NCI-H510A treated with DMSO at 0.1 percent for 48 hours (cell line): ENCODE results near the gene SLC6A16.
"Not testable (repeated sequence)": the region's sequence is repeated elsewhere in the genome, so short reads cannot be mapped to it uniquely, and the experiment has no call there.

ENCODE experiments used
- DNase-seq: peaks from one replicate; lab custom pipeline; 2025; lab: John Stamatoyannopoulos, UW

Gene SLC6A16

DNA sequence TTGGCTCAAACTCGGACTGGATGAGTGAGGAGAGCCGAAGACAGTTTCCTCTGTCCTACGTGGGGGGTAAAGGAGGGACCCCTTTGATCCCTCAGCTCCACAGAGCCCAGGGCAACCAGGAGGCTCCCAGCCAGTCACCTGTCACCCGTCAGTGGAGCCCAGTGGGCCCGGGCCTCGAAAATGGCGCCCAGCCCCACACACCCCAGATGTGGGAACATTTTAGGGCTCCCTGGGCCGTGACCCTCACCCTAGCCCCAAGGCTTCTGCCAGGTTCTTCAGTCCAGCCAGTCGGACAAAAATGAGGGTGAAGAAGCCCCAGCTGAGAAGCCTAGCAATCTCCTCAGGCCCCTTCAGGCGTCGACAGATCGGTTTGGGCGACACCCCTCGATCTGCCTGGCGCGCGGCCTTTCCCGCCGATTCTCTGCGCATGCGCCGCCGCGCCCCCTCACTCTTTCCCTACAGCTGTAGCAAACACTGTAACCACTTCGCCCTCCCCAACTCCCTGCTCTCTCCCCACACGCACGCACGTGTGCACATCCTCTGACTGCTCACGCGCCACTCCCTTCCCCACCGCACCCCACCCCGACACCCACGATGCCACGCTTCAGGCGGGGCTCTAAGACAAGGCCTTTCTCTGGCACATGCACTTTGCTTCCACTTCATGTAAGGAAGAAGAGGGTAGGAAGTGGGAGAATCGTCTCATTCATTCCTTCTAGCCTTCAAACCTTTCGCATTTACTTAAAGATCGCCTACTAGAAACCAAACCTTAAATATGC, at the start of gene SLC6A16:
SLC6A16 (minus strand) TSS at position 391 of the 776 bp plus-strand sequence. CDS start 13,844 bp downstream, outside the sequence.
- no peak for DNase-seq

DNA sequence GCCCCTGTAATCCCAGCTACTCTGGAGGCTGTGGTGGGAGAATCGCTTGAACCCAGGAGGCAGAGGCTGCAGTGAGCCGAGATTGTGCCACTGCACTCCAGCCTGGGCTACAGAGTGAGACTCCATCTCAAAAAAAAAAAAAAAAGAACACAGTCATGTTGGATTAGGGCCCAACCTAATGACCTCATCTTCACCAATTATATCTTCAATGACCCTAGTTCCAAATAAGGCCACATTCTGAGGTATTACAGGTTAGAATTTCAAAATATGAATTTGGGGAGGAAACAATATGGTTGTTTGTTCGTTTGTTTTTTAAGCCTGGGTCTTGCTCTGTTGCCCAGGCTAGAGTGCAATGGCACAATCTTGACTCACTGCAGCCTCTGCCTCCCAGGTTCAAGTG, 48.2 kb upstream of the SLC6A16 start:
- not testable (repeated sequence) for DNase-seq

DNA sequence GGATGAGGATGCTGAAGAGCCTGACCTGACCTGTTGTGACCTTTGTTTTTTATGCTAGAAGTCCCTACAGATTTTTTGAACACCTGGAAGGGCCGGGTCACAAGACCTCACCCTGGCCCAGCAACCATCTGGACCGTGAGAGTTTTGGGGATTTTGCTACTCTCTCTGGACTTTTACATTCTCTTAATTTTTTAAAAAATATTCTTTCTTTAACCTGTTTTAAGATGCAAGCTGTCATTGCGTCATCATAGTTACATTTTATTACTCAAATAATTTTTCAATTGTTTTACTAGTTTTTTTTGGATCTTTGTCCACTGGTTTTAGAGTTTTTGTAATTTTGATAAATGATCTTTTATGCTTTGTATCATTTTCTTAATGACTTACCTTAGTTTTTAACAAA, 46.2 kb upstream of the SLC6A16 start:
- no peak for DNase-seq

DNA sequence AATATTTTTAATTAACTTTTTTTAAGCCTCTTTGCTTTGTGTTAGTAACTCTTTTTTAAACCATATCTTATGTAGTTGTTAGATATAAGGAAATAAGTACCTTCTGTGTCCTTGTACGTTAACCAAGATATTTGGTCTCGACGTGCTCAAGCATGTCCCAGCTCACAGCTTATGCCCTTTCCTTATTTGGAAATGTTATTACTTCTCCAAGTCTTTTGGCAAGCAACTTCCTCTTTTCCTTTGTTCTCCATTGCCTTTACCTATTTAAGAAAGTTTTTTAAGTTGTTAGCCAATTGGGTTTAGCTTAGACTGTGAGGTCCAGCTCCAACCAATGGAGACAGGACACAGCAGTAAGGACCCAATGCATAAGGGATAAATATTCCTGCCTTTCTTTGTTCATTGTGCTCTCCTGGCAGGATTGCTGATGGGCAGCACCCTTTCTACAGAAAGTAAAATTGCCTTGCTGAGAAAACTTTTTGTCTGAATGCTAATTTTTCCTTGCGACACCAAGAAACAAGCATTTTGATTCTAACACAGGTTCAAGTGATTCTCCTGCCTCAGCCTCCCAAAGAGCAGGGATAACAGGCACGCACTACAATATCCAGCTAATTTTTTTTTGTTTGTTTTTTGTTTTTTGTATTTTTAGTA, 43.8 kb upstream of the SLC6A16 start:
- DNase-seq: no peak

DNA sequence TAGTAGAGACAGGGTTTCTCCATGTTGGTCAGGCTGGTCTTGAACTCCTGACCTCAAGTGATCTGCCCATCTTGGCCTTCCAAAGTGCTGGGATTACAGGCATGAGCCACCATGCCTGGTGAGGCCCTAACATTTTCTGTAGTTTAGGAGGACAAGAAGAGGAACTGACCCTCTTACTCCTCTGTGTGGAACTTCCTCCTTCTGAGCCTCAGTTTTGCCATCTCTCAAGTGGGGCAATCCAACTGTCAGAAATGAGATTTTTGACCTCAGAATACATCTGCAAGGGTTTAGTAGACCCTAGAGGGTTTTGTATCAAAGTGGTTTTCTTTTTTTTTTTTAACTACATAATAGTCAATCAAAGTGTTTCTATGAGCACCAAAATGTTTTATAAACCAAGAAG, 41.1 kb upstream of the SLC6A16 start:
- no peak for DNase-seq

DNA sequence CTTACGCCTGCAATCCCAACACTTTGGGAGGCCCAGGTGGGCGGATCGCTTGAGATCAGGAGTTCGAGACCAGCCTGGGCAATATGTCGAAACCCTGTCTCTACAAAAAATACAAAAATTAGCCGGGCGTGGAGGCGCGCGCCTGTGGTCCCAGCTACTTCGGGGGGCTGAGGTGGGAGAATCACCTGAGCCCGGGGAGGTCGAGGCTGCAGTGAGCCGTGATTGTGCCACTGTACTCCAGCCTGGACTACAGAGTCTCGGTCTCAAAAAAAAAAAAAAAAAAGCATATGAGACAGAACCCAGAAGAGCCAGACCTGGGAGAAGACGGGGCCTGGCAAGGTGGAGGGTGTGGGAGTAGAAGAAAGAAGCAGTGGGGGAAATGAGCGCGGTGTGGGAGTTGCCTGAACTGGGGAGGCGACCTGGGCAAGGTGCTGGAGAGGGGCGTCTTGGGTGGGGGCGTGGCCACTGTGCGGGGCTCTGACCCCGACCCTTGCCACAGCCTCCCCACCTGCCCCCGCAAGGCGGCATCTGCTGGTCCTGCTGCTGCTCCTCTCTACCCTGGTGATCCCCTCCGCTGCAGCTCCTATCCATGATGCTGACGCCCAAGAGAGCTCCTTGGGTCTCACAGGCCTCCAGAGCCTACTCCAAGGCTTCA, 39.2 kb upstream of the SLC6A16 start:
- no peak for DNase-seq

DNA sequence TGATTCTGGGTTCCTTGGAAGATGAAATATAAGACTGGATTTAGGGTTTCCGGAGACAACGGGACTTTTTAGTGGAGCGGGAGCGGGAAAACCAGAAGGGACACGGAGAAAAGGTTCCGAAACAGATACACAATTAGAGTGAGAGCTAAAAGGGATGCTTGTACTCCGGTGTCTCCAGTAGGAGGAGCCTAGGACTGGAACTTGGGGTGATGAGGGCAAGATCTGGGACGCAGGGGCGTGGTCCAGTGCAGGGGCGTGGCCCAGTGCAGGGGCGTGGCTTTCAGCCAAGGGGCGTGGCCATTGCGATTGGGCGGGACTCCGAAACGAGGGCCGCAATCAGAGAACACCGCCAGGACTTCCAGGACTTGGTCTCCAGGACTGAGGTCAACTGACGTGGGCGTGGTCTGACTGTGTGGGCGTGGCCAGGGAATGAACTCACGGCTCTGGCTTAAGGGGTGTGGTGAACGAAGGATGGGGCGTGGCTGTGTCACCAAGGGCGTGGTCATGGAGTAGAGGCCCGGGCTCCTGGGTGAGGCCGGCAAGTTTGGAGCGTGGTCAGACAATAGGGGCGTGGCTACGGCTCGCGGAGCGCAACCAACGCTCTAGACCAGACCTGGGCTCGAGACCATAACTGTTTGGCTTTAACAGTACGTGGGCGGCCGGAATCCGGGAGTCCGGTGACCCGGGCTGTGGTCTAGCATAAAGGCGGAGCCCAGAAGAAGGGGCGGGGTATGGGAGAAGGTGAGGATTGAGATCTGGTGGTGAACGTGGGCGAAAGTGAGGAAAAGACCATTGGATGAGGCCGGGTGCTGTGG, 38.5 kb upstream of the SLC6A16 start, which contains the start of gene DKKL1:
DKKL1 (plus strand) TSS at position 610 of the 815 bp plus-strand sequence; CDS start at position 732, 122 bp downstream.
- no peak for DNase-seq

DNA sequence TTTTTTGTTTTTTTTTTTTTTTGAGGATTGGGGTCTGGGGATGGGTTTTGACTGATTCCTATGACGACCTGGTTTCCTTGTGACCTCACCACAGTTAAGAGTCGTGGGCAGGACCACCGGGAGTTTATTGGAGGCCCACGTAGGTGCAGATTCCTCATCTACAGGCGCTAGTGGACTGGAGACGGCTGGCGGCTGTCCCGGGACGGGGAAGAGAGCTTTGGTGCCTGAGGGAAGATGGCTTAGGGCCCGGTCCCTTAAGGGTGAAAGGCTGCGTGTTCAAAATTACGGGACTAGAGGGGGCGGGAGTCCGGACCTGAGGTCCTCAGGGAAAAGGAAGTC, 37.9 kb upstream of the SLC6A16 start:
- DNase-seq: no peak

DNA sequence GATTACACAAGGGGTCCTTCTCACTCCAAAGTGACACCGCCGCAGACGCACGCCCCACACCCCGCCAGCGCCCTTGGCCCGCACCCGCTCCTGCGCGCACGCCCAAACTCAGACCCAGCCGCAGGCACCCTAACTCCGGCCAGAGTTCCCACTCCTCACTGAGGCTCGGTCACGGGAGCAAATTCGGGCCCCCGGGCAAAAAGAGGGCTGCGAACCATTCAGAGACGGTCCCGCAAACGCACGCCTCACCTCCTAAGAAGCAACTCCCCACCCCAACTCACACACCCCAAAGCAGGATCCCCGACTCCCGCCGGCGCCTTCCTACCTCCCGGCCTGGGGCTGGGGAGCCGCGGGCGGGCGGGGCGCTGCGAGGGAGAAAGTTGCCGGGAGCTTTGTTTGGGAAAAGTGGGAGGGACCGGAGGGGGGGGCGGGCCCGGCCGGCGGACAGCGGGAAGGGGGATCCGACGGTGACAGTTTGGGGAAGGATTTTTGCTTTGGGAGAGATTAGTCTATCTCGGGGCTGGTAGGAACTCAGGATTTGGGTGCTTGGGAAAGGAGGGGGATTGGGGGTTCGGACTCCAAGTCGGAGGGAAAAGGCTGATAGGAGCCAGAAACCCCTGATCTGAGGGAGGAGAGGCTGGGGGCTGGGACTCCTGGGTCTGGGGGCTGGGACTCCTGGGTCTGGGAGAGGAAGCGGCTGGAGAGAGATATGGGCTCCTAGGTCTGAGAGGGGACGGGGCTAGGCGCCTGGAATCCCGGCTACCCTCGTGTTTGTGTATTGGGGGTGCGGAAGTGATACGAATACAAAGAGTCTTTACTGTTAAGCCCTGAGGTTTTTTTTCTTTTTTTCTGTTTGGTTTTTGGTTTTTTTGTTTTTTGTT, 37.3 kb upstream of the SLC6A16 start, which contains the start of gene TEAD2:
TEAD2 (minus strand) TSS at position 369 of the 881 bp plus-strand sequence. CDS start 2,341 bp downstream, outside the sequence.
- DNase-seq: no peak

DNA sequence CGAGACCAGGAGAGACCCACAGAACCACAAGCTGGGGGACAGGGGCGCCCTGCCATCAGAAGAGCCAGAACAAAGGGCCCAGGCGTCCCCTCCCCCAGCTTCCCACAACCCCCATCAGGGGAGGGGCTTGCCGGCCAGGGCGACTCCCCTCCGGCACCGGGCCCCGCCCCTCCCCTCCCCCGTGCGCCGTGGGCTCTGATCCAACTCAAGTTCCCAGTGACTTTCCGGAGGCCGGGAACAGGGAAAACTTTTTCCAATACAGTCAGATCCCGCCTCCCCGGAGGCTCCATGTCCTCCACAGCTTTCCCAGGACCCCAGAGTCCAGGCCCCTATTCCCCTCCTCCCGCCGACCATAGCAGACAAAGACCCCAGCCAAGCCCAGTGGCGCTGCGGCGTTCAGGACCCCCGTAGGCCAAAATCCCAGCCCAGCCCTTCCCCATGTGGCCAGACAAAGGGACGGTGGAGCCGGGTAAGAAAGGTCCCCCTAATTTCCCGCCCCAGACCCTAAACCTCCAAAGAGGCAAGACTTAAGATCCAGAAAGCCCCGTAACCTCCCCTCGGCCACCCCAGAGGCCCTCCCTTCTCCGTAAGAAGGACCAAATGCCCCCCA, 36.6 kb upstream of the SLC6A16 start:
- no peak for DNase-seq

DNA sequence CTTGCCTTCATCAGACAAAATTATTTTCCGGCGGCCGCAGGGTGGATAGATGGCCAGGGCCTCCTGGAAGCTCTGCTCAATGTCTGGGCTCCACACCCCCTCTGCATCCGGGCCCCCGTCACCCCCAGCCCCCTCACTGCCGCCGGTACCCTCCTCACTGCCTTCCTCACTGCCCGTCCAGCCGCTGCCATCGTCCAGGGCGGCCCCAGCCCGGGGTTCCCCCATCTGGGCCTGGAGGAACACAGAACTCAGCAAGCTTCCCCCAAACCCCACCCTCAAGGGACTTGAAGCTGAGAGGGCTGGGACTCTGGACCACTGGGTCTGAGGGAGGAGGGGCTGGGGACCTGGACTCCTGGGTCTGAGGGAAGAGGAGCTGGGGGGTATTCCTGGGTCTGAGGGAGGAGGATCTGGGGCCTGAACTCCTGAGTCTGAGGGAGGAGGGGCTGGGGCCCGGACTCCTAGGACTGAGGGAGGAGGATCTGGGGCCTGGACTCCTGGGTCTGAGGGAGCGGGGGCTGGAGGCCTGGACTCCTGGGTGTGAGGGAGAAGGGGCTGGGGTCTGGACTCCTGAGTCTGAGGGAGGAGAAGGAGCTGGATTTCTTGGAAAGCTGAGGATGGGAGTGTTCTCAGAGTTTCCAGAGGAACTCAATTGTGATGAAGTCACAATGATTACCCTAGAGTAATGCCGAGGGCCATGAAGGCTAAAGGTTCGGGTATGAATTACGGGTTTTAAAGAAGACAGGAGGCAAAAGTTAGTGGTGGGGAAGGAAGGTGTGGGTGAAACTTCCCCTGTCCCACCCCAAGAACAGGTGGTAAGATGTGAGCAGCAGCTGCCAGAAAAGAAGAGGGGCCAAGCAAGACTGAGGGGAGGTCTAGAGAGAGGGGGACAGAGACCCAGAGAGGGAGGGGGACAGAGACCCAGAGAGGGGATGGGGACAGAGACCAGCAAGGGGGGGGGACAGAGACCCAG, 35.1 kb upstream of the SLC6A16 start:
- DNase-seq: no peak

DNA sequence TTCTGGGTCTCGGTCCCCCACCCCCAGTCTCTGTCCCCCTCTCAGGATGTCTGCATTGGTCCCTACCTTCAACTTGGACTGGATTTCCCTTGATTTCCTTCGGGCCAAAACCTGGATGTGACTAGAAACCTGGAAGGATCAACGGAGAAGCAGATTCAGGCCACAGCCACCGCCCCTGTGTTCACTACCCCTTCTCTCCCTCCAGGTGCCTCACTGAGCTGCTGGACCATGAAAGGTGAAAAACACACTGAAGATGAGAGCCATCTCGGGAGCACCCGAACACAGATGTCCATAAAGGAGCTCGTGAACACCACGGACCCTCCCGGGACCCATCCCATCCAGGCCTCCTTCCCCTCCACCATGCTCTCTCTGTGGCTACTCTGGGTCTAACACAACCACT, 32.2 kb upstream of the SLC6A16 start:
- DNase-seq: no peak

DNA sequence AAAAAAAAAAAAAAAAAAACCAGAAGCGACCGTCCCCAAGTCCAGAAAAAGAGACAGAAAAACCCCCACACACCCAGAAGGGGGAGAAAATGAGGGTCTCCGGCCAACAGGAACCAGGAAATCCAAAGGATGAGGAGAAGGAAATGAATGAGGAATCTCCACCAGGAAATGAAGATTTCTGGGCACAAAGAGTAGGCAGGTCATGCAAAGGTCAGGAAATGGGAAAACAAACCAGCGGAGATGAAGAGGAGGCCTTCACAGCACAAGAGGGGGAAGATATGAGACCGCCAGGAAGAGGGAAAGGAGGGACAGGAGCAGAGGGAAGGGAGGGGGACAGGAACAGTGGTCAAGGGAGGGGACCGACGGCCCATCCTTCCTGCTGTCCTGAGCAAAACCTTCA, 31.4 kb upstream of the SLC6A16 start:
- DNase-seq: no peak

DNA sequence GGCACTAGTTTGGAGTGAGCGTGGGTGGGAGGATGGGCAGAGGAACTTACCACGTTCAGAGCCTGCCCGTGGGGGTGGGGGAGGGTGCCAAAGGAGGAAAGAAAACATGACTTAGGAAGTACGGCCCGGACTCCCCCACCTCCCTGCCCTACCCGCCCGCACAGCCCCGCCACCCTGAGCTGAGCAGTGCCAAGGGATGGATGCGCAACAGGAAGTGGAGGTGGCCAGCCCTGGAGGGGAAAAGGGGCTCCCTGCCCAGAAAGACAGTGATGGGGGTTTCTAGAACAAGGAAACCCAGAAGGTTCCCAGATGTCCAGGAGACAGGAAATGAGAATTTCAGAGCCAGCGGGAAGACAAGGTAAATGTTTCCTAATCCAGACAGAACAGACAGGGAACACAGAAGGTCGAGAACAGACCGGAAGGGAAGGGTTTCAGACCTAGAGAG, 30.9 kb upstream of the SLC6A16 start:
- no peak for DNase-seq

DNA sequence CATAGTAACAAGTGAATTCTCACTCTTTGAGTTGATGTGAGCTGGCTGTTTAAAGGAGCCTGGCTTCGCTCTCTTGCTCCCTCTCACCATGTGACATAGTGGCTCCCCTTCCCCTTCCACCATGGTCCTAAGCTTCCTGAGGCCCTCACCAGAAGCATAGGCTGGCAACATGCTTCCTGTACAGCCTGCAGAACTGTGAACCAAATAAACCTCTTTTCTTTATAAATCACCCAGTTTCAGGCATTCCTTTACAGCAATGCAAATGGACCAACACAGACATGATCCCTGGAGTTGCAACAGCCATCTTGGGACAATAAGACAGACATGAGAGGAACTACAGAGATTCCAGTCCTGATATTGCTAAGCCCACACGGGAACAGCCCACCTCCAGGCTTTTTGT, 24.6 kb upstream of the SLC6A16 start:
- DNase-seq: no peak

DNA sequence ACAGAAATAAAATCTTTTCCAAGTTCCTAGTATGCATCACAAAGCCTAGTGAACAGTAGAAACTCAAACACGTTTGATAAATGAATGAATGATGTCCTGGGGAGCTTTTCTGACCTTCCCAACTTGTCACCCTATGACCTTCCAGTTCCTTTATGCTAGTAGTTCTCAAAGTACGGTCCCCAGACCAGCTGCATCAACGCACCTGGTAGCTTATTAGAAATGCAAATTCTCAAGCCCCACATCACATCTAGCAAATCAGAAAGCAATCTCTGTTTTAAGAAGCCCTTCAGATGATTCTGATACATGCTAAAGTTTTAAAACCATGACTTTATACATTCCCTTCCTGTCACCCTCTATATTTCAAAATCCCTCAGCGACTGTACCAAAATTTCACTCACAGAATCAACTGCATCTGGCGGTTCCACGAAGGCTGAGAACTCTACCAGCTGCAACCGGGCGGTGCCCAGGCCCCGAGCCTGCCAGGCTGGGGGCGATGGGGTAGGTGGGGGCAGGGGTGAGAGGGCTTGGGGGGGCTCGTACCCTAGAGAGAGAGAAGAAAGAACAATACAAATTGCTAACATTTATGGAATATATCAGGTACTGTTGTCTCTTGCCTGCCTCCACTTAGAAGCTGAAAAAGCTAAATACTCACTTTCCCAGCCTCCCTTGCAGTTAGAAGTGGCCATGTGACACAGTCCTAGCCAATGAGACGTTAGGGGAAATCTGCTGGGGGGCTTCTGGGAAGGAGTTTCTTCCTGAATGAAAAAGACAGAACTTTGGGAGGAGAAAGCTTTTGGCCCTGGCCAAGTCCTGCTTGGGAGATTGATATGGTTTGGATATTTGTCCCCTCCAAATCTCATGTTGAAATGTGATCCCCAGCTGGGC, 23.6 kb upstream of the SLC6A16 start:
- DNase-seq: no peak

DNA sequence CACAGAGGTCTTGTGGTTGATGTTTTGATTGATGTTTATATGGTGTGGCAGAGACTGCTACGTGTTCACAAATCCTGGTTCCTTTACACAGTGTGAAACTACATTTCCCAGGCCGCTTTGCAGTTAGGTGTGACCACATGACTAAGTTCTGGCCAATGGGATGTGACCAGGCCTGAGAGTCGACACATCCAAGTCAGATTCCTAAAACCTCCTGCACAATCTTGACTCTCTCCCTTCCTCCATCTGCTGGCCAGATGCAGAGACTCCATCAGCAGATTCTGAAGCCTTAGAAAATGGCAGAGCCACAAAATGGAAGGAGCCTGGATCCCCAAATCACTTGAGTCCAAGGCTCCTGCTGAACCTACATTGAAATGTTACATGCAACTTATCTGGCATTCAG, 22.8 kb upstream of the SLC6A16 start:
- DNase-seq: no peak

DNA sequence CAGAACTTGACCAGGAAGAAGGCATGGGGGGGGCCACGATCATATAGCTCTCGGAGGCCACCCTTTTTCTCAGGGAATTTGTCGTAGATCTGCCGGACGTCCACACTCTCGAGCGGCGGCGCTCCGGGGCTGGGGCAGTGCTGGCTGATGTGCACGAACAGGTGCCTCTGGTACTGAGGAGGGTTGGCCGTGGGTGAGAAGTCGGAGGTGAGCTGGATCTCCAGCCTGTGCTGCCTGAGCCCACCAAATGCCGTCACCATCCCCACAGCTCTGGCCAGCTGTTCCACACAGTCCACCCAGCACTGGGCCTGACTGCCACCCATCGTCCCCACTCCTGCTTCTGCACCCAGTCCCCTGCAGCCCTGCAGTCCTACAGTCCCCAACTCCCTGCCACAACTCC, 22.2 kb upstream of the SLC6A16 start:
- no peak for DNase-seq
